ENCODE data around the gene LMX1A. TPM values are rescaled to one million over a fixed set of nuclear protein-coding genes. Genes with fewer than 3 reads are reported as not detected.

Gene LMX1A
- polyA plus RNA-seq, 2 of the 4 experiments (the other 2 are of a cell fraction), result not detected

DNA sequence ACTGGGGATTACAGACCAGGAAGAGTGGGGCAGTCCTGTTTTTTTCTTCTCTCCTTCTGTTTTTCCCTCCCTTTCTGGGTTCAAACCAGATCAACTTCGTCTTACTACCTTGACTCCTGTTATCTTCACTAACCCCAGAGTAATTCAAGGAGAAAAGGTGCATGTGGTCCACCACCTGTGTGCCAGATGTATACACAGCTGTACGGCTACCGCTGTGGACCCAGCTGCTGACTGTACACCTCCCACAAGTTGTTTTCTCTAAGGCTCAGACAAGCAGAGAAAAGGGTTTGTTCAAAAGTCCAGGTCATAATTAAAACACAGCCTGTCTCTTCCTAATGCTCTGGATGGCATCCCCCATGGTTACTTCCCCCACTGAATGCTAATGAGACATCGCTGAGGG is 102.1 kb downstream of the LMX1A start:
- Histone ChIP-seq H3K4me3 (no peak overlapping the region), H3K4me2 (no peak overlapping the region), H3K4me1 (no peaks in the 10 kb centered on the region), H3K9me3 (no peaks in the 10 kb centered on the region), H3K27ac (no peak overlapping the region)
- ChIA-PET CTCF (no interaction called here), POLR2A (no interaction called here)
- TF ChIP-seq, protein P1, sequence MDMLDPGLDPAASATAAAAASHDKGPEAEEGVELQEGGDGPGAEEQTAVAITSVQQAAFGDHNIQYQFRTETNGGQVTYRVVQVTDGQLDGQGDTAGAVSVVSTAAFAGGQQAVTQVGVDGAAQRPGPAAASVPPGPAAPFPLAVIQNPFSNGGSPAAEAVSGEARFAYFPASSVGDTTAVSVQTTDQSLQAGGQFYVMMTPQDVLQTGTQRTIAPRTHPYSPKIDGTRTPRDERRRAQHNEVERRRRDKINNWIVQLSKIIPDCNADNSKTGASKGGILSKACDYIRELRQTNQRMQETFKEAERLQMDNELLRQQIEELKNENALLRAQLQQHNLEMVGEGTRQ (IDR thresholded peaks at IDR 0.05), result no peak
- TF ChIP-seq HOXA7 (CRISPR knock-in tag; IDR thresholded peaks at IDR 0.05) (no peak), ZSCAN20 (CRISPR knock-in tag; IDR thresholded peaks at IDR 0.05) (no peak), CBX8 (IDR thresholded peaks at IDR 0.05) (no peak), MAFK (IDR thresholded peaks at IDR 0.05; ENCODE audit: partially characterized antibody) (no peak), SMC3 (IDR thresholded peaks at IDR 0.05) (no peak), MYC (IDR thresholded peaks at IDR 0.05; ENCODE audit: borderline replicate concordance, low read length) (no peak), MAZ (IDR thresholded peaks at IDR 0.05; ENCODE audit: borderline replicate concordance, low read depth, low read length) (no peak), KDM1A (IDR thresholded peaks at IDR 0.05; ENCODE audit: low read depth) (no peak), ESRRA (IDR thresholded peaks at IDR 0.05; ENCODE audit: borderline replicate concordance, low read length) (no peak), TFCP2L1 (CRISPR knock-in tag; IDR thresholded peaks at IDR 0.05) (no peak), HOXB5 (CRISPR knock-in tag; IDR thresholded peaks at IDR 0.05) (no peak), ZC3H11A (IDR thresholded peaks at IDR 0.05) (no peak), HOXB13 (CRISPR knock-in tag; IDR thresholded peaks at IDR 0.05; ENCODE audit: low read depth) (no peak), TP53 (CRISPR knock-in tag; IDR thresholded peaks at IDR 0.05) (no peak), RFX5 (IDR thresholded peaks at IDR 0.05) (no peak), EHF (CRISPR knock-in tag; IDR thresholded peaks at IDR 0.05) (no peak)
- TF ChIP-seq, protein P2, sequence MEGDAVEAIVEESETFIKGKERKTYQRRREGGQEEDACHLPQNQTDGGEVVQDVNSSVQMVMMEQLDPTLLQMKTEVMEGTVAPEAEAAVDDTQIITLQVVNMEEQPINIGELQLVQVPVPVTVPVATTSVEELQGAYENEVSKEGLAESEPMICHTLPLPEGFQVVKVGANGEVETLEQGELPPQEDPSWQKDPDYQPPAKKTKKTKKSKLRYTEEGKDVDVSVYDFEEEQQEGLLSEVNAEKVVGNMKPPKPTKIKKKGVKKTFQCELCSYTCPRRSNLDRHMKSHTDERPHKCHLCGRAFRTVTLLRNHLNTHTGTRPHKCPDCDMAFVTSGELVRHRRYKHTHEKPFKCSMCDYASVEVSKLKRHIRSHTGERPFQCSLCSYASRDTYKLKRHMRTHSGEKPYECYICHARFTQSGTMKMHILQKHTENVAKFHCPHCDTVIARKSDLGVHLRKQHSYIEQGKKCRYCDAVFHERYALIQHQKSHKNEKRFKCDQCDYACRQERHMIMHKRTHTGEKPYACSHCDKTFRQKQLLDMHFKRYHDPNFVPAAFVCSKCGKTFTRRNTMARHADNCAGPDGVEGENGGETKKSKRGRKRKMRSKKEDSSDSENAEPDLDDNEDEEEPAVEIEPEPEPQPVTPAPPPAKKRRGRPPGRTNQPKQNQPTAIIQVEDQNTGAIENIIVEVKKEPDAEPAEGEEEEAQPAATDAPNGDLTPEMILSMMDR (IDR thresholded peaks at IDR 0.05), result no peak
- TF ChIP-seq, protein P3, sequence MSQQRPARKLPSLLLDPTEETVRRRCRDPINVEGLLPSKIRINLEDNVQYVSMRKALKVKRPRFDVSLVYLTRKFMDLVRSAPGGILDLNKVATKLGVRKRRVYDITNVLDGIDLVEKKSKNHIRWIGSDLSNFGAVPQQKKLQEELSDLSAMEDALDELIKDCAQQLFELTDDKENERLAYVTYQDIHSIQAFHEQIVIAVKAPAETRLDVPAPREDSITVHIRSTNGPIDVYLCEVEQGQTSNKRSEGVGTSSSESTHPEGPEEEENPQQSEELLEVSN (IDR thresholded peaks at IDR 0.05; ENCODE audit: borderline replicate concordance, low read depth), result no peak
- ATAC-seq (no peak), FAIRE-seq (no peak), DNase-seq (ENCODE audit: low read depth in 1 of 2, low spot score in 1 of 2) (no peak)
- 42% methylated on average over 4 of the region's 4 CpGs for WGBS (ENCODE audit: missing lambda C conversion rate)

DNA sequence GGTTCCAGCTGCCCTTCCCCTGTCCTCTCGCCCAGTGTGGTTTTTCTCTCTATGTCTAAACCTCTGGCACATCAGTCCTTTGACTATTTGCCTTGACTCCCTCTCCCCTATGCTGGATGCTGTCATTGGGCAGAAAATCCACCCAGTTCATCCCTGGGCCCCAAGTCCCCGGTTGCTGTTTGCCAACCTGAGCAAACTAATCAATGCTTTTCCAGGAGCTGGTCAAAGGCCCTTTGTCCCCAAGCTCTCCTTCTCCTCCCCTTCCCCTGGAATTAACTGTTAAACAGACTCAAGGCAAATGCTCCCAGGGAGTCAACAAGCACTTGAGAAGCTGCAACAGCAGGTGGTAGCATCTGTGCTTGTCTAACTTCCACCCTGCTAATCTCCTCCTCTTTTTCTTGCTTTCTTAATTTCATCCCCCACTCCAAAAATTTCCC is 102.7 kb downstream of the LMX1A start:
- CTCF ChIA-PET, result interaction anchor here (0.9 kb wide), 1 partner anchor 21 kb away, joined by 3 read pairs; no protein-coding TSS in a partner anchor
- no peak for FAIRE-seq
- H3K9me3 ChIP-seq, result no peaks in the 10 kb centered on the region

More for the DNA sequence above, 102.7 kb downstream of the LMX1A start:
- no peak for ATAC-seq
- no peak for DNase-seq (ENCODE audit: low read depth in 1 of 2, low spot score in 1 of 2)
- TF ChIP-seq EHF (CRISPR knock-in tag; IDR thresholded peaks at IDR 0.05), result no peak
- no peak for TF ChIP-seq POLR2A (IDR thresholded peaks at IDR 0.05; ENCODE audit: low read length)
- TF ChIP-seq ZC3H11A (IDR thresholded peaks at IDR 0.05), result no peak
- TF ChIP-seq RARB (CRISPR knock-in tag; IDR thresholded peaks at IDR 0.05), result no peak
- no peak for TF ChIP-seq FOXS1 (CRISPR knock-in tag; IDR thresholded peaks at IDR 0.05)
- TF ChIP-seq POLR2AphosphoS2 (conservative IDR thresholded peaks at IDR 0.05; ENCODE audit: low read length), result no peak
- TF ChIP-seq KDM5A (IDR thresholded peaks at IDR 0.05), result no peak
- TF ChIP-seq, protein P4, sequence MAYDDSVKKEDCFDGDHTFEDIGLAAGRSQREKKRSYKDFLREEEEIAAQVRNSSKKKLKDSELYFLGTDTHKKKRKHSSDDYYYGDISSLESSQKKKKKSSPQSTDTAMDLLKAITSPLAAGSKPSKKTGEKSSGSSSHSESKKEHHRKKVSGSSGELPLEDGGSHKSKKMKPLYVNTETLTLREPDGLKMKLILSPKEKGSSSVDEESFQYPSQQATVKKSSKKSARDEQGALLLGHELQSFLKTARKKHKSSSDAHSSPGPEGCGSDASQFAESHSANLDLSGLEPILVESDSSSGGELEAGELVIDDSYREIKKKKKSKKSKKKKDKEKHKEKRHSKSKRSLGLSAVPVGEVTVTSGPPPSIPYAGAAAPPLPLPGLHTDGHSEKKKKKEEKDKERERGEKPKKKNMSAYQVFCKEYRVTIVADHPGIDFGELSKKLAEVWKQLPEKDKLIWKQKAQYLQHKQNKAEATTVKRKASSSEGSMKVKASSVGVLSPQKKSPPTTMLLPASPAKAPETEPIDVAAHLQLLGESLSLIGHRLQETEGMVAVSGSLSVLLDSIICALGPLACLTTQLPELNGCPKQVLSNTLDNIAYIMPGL (CRISPR knock-in tag; IDR thresholded peaks at IDR 0.05; ENCODE audit: borderline replicate concordance), result no peak
- no peak for TF ChIP-seq RCOR1 (IDR thresholded peaks at IDR 0.05; ENCODE audit: low read depth, low read length)
- TF ChIP-seq KDM1A (IDR thresholded peaks at IDR 0.05; ENCODE audit: low read depth), result no peak
- TF ChIP-seq, protein P1 (IDR thresholded peaks at IDR 0.05), result no peak
- no peak for TF ChIP-seq EP300 (IDR thresholded peaks at IDR 0.05)
- no peak for TF ChIP-seq ZSCAN20 (CRISPR knock-in tag; IDR thresholded peaks at IDR 0.05)
- no peak for TF ChIP-seq ESRRA (IDR thresholded peaks at IDR 0.05; ENCODE audit: borderline replicate concordance, low read length)
- no peak overlapping the region for H3K4me2 ChIP-seq
- no peak overlapping the region for H3K4me3 ChIP-seq
- no peaks in the 10 kb centered on the region for H3K4me1 ChIP-seq
- no peak overlapping the region for H3K27ac ChIP-seq
- POLR2A ChIA-PET, result no interaction called here
- 11% methylated on average over 2 of the region's 2 CpGs for WGBS (ENCODE audit: missing lambda C conversion rate)

Data from A549 (cell line).